ENCODE results near the gene AREL1.
A peak's percentile ranks its signal among the peaks of the same experiment; 100 is the strongest.
"Not testable (repeated sequence)": the region's sequence is repeated elsewhere in the genome, so short reads cannot be mapped to it uniquely, and the experiment has no call there.

Gene AREL1, protein sequence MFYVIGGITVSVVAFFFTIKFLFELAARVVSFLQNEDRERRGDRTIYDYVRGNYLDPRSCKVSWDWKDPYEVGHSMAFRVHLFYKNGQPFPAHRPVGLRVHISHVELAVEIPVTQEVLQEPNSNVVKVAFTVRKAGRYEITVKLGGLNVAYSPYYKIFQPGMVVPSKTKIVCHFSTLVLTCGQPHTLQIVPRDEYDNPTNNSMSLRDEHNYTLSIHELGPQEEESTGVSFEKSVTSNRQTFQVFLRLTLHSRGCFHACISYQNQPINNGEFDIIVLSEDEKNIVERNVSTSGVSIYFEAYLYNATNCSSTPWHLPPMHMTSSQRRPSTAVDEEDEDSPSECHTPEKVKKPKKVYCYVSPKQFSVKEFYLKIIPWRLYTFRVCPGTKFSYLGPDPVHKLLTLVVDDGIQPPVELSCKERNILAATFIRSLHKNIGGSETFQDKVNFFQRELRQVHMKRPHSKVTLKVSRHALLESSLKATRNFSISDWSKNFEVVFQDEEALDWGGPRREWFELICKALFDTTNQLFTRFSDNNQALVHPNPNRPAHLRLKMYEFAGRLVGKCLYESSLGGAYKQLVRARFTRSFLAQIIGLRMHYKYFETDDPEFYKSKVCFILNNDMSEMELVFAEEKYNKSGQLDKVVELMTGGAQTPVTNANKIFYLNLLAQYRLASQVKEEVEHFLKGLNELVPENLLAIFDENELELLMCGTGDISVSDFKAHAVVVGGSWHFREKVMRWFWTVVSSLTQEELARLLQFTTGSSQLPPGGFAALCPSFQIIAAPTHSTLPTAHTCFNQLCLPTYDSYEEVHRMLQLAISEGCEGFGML

GRCh38 chr14:74712499-74713394, at the start of gene AREL1, which contains the start of gene FCF1:
AREL1 (minus strand) TSS chr14:74713080; CDS start chr14:74685615, 27,465 bp downstream.
FCF1 (plus strand) TSS chr14:74713144; CDS start chr14:74713198, 54 bp downstream.
- DNase-seq (ENCODE audit: low read depth) = peak; percentile 77

DNA sequence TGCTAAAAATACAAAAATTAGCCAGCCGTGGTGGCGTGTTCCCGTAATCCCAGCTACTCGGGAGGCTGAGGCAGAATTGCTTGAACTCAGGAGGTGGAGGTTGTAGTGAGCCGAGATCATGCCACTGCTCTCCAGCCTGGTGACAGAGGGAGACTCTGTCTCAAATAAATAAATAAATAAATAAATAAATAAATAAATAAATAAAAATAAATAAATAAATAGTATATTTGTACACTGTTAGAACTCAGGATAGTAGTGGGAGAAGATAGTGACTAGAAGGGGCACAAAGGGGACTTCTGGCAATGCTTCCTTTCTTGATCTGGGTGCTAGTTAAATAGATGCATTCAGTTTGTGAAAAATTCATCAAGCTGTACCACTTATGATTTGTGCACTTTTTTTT, 45.6 kb upstream of the AREL1 start:
- not testable (repeated sequence) for DNase-seq (ENCODE audit: low read depth)

- no peak for DNase-seq (ENCODE audit: low read depth)
Measured at GRCh38 chr14:74756326-74756725, 43.4 kb upstream of the AREL1 start.

GRCh38 chr14:74754899-74755298, 42.0 kb upstream of the AREL1 start:
- DNase-seq (ENCODE audit: low read depth) = no peak

- DNase-seq (ENCODE audit: low read depth) = no peak
Measured at GRCh38 chr14:74754157-74754556, 41.3 kb upstream of the AREL1 start.

GRCh38 chr14:74747237-74747636, 34.4 kb upstream of the AREL1 start:
- DNase-seq (ENCODE audit: low read depth) = no peak

- DNase-seq (ENCODE audit: low read depth) = no peak
Measured at GRCh38 chr14:74739293-74740030, 26.6 kb upstream of the AREL1 start.

- DNase-seq (ENCODE audit: low read depth) = peak; percentile 39
Measured at GRCh38 chr14:74737753-74738325, 25.0 kb upstream of the AREL1 start.

DNA sequence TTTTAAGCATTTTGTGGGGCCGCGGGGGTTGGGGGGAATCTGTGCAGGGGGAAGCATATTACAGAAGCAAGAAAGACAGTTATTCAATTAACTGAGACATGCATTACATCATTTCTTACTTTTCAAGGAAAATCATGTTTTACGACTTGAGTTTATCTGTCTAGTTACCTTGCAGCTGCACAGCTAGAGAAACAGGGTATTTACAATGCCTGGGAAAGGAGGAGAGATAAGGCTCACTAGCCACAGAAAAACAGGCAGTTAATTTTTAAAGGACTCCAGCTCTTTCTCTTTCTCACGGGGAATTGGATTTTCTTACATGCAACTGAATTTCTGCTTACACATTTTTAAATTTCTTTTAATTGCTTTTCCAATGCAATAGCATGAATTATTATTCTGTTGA, 22.2 kb upstream of the AREL1 start:
- no peak for DNase-seq (ENCODE audit: low read depth)

GRCh38 chr14:74733221-74733620, 20.3 kb upstream of the AREL1 start:
- no peak for DNase-seq (ENCODE audit: low read depth)

DNA sequence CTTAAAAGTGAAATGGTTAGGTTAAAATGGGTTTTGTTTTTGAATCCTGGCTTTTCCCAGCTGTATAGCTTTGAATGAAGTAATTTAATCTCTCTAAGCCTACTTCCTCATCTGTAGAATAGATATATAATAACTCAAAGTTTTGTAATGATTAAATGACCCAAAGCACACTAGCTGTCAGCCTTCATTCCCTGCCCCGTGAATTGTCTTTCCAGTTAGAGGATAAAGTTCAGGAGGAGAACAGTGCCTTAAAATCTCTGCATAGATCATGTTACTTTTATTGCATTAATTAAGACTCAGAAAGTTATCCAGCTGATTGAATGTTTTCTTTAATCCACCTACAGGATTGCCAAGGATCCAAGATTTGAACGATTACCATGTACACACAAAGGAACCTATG, 19.5 kb upstream of the AREL1 start:
- no peak for DNase-seq (ENCODE audit: low read depth)

DNA sequence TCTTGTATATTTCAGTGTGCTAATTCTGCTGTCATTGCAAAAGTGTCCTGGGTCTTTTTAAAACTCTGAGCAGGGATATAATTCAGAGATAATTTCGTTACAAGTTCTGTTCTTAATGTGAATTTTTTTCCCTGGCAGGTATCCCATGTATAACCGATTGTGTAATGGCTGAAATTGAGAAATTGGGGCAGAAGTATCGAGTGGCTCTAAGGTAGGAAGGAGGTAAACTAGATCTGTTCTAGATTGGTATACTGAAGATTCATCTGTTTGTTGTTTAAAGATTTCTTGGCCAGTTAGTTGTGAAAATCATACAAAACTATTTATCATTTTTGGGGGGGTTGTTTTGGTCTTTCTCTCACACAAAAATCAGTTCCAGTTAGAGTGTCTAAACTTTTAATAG, 10.3 kb upstream of the AREL1 start:
- no peak for DNase-seq (ENCODE audit: low read depth)

- DNase-seq (ENCODE audit: low read depth) = no peak
Measured at GRCh38 chr14:74720526-74720925, 7.6 kb upstream of the AREL1 start.

DNA sequence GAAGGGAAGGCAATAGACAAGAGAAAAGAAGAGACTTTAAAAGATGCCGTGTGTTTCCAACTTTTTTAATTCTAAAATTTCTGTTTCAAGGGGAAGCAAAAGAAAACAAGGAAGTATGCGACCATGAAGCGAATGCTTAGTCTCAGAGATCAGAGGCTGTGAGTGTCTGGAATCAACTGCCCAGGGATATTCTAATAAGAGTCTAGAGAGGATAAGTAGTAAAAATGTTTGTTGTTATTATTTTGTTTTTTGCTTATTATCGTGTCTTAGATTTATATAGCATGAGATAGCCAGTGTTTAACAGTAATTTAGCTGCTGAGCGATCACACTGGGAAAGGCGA, 485 bp upstream of the AREL1 start:
- no peak for DNase-seq (ENCODE audit: low read depth)

- no peak for DNase-seq (ENCODE audit: low read depth)
Measured at GRCh38 chr14:74711651-74712050, 1.2 kb downstream of the AREL1 start.

DNA sequence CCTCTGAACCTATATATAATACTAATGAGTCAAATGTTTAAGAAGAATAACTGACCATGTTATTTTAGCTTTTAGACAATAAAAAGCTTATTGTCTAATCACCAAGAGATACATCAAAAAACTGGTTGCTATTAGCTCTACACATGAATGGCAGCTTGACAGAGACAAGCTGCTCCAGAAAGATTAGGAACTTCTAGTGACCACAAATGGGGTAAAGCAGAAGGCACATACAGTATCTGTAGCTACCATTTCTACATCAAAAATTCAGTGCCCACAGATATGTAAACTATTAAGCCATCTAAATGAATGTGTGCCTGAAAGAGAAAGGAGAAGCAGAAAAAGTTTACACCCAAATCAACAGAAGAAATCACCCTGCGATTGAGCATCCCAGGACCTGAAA, 2.4 kb downstream of the AREL1 start:
- no peak for DNase-seq (ENCODE audit: low read depth)

- DNase-seq (ENCODE audit: low read depth) = no peak
Measured at GRCh38 chr14:74705613-74706500, 7.0 kb downstream of the AREL1 start.

- no peak for DNase-seq (ENCODE audit: low read depth)
Measured at GRCh38 chr14:74704656-74705055, 8.2 kb downstream of the AREL1 start.

DNA sequence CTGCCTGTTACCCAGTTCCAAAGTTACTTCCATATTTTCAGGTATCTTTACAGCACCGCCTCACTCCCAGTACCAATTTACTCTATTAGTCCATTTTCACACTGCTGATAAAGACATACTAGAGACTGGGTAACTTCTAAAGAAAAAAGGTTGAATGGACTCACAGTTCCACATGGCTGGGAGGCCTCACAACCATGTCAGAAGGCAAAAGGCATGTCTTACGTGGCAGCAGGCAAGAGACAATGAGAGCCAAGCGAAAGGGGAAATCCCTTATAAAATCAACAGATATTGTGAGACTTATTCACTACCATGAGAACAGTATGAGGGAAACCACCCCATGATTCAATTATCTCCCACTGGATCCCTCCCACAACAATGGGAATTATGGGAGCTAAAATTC, 9.8 kb downstream of the AREL1 start:
- no peak for DNase-seq (ENCODE audit: low read depth)

- DNase-seq (ENCODE audit: low read depth) = no peak
Measured at GRCh38 chr14:74702293-74702692, 10.6 kb downstream of the AREL1 start.

Measured in HS-27A (cell line).